CD4-positive, alpha-beta T cell treated with Interleukin-12 subunit alpha and Interleukin-12 subunit beta, for 1 hour (primary cell): Measurements from ENCODE around the gene TMEM219.

Source experiments
- DNase-seq: peaks from one replicate; pipeline ENCODE4 v3.0.0-alpha.2; 2020

The TMEM219 gene

GRCh38 chr16:29983420-29984136, 21.7 kb downstream of the TMEM219 start:
- no peak for DNase-seq

- DNase-seq, result no peak
These were observed 22.4 kb downstream of the TMEM219 start for GRCh38 chr16:29984137-29984763.

- no peak for DNase-seq
These were observed 22.9 kb downstream of the TMEM219 start for GRCh38 chr16:29984764-29985147.

GRCh38 chr16:29985271-29985811, 23.5 kb downstream of the TMEM219 start:
- DNase-seq, result no peak

- no peak for DNase-seq
These were observed 24.4 kb downstream of the TMEM219 start for GRCh38 chr16:29986231-29986630.

GRCh38 chr16:29986931-29987330, 25.1 kb downstream of the TMEM219 start:
- no peak for DNase-seq

- DNase-seq, result no peak
These were observed 25.6 kb downstream of the TMEM219 start for GRCh38 chr16:29987371-29988085.

- no peak for DNase-seq
These were observed 26.6 kb downstream of the TMEM219 start for GRCh38 chr16:29988346-29989075.

GRCh38 chr16:29989111-29989858, 27.4 kb downstream of the TMEM219 start:
- no peak for DNase-seq

GRCh38 chr16:29990034-29990433, 28.2 kb downstream of the TMEM219 start:
- no peak for DNase-seq

GRCh38 chr16:29990883-29991570, 29.1 kb downstream of the TMEM219 start:
- no peak for DNase-seq

- no peak for DNase-seq
These were observed 29.7 kb downstream of the TMEM219 start for GRCh38 chr16:29991571-29991904.

GRCh38 chr16:29992344-29992967, 30.6 kb downstream of the TMEM219 start:
- no peak for DNase-seq

GRCh38 chr16:29993191-29993902, 31.5 kb downstream of the TMEM219 start:
- no peak for DNase-seq

- no peak for DNase-seq
These were observed 32.2 kb downstream of the TMEM219 start for GRCh38 chr16:29993903-29994599.

- DNase-seq, result no peak
These were observed 32.9 kb downstream of the TMEM219 start for GRCh38 chr16:29994600-29995323.

GRCh38 chr16:29995324-29995910, 33.5 kb downstream of the TMEM219 start, which contains the start of gene HIRIP3:
Gene HIRIP3, minus strand, starts transcription at chr16:29995617. Its CDS starts 12 bp downstream, at chr16:29995605.
- peak; percentile 88 for DNase-seq

GRCh38 chr16:29995911-29996765, 34.3 kb downstream of the TMEM219 start, which contains the start of gene INO80E:
Gene INO80E, plus strand, starts transcription at chr16:29996241. Its CDS starts 70 bp downstream, at chr16:29996311.
- peak; percentile 98 for DNase-seq
